Right forelimb (tissue), 1 donor: ENCODE results near the gene ACOT12.
"Not testable (repeated sequence)": the region's sequence is repeated elsewhere in the genome, so short reads cannot be mapped to it uniquely, and the experiment has no call there.

Experiments
- DNase-seq: peaks from one replicate; pipeline ENCODE4 v3.0.0-alpha.2; 2018

The ACOT12 gene

GRCh38 chr5:81393783-81394718 lies at the start of gene ACOT12:
Gene ACOT12 (minus strand): TSS chr5:81394134. CDS start chr5:81394114, 20 bp downstream.
- peak; percentile 55 for DNase-seq

DNA sequence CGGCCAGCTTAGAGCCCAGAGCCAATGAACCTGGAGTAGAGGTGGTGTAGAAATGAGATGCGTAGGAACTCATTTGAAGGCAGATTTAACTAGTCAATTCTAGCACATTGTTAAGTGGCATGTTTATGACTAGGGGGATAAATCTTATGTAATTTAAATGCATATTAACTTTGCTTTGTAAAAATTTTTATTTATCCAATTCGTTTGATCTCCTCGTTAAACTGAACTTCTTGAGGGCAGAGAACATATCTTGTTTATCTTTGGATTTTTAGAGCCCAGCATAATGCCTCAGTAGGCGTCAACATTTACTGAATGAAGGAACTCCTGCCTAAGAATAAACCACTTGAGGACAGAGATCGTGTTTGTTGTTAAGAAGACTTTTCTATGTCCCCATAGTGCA lies 41.1 kb upstream of the ACOT12 start:
- no peak for DNase-seq

DNA sequence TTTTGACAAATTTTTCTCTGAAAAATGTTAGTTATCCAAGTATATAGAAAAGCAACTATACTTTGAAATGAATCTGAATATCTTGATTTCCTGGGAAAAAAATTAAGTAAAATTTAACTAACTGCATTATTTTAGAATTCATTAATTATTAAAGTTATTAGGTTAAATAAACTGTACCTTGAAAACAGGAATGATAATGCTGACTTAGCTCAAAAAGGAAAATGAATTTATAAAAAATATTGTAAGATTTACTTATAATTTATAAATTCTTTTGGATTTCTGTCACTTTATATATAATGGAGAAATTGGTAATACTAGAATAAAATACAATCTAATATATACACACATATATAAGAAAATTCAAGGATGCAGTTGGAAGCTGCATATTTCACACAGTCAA lies 36.1 kb upstream of the ACOT12 start:
- DNase-seq = no peak

DNA sequence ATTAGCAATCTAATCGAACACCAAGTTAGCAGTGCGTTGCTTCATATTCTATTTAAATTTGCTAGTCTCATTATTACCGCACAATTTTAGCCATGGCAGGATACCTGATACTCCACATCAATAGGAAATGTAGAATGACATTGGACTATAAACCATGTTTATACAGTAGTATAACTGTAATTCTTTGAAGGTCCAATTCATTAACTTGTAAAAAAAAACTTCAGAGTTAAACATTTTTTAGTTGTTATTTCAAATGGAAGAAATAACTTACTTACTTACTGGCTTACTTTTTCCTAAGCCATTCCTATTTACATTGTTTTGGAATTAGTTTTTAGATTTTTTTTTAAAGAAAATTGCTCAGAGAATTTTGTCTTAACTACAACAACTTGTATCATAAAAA lies 35.4 kb upstream of the ACOT12 start:
- DNase-seq = no peak

DNA sequence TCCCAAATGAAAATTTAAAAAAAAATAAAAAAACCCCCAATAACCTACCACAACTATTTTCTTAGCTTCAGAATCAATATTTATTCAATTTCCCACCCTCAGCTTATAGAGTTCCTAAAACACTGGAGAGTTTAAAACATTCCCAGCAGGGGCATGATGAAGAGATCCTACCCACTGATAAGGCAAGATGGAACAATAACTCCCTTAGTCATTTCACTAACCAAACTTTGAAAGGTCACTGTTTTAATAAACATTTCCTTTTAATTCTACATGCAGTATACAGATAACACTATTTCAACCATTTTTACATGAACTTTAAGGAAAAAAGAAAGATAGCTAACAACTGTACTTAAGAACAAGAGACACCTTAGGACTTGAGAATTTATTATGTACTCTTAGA lies 34.9 kb upstream of the ACOT12 start:
- DNase-seq = no peak

- DNase-seq = no peak
These were observed 34.5 kb upstream of the ACOT12 start for GRCh38 chr5:81428446-81428845.

GRCh38 chr5:81427566-81427965 lies 33.6 kb upstream of the ACOT12 start:
- DNase-seq = no peak

DNA sequence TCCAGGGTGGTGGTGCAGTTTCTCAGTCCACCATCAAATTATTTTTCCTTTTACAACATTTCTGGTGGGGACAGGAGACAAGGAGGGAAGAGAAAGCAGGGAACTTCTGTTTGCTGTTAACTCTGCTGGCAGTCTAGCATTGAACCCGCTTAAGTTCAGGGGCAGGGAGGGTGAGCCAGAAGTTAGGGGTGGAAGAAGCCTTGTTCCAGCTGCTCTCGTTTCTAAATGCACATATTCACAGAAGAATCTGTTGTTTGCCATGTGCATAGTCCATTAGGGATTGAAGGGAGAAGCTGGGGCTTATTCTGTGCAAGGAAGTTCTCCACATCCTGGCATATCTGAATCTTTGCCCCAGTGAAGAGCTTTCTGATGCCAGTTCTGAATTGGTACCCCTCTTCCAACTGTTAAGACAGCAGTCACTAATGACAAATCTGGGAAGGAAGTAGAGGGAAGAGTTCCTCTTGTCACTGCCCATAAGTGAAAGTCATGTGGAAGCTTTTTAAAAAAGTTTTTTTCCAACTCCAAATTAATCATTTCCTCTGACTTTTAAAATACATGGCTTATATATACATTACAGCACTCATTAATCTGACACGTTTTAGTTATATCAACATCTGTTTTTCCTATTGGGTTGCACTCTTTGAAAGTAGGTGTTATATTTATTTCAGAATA lies 32.6 kb upstream of the ACOT12 start:
- no peak for DNase-seq

GRCh38 chr5:81425569-81425968 lies 31.6 kb upstream of the ACOT12 start:
- DNase-seq = no peak

- DNase-seq = no peak
These were observed 30.8 kb upstream of the ACOT12 start for GRCh38 chr5:81424728-81425127.

DNA sequence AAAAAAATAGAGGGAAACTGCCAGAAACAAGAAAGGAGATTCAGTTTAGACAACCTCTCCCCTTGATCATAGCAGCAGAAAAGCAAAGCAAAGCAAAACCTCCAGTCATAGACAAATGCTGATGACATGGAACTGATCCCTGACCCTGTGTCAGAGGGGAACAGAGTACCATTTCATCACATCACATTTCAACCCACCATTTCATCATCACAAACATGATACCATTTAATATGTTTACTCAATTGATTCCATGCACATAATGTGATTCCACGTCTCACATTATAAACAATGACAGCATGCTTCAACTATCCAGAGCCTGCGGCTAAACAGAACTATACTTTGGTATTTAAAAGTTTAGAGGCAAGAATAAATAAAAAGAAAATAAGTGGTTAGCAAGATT lies 28.7 kb upstream of the ACOT12 start:
- DNase-seq = no peak

DNA sequence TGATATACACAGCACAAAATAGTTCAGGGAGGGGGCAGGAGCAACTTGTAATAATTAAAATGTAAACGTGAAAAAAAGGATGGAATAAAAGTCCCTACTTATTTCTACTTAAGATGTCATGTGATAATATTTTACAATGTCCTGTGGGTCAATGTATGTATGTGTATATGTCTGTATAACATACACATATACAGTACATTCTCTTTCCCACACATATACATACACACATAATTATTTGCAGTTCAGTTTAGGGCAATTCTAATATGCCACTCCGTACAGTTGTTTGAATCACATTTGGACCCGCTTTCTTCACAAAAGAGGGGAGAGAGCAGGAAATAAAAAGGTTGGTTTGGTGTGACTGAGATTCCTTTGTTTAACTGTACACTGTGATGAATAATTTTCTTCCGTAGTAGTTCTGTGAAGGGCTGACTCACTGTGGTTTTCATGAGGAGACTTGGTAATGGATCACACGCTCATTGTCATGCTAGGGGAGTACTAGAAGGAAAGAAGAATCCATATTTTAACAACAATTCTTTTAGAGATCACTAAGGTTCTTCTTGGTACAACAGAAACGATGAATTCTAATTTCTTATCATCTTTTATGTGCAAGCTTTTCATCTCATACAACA lies 26.2 kb upstream of the ACOT12 start:
- no peak for DNase-seq

GRCh38 chr5:81418606-81419005 lies 24.7 kb upstream of the ACOT12 start:
- no peak for DNase-seq

GRCh38 chr5:81417052-81417451 lies 23.1 kb upstream of the ACOT12 start:
- no peak for DNase-seq

DNA sequence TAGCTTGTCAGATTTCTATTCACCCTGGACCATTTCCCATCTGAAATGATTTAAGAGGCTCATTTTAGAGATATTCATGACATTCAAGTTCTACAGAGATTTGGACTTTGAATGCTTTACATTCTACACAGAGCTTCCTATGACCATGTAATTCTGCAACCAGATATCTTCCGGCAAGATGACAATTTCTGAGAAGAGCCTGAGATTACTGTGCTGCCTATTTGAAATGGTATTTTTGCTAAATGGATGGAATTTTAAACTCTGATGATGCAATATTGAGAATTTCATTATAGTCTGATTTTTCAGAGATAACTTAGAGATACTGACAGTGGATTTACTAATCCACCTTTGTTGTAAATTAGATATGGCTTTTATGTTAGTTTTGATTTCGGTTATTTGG lies 16.0 kb upstream of the ACOT12 start:
- no peak for DNase-seq

- no peak for DNase-seq
These were observed 15.4 kb upstream of the ACOT12 start for GRCh38 chr5:81409361-81409760.

GRCh38 chr5:81408496-81408895 lies 14.6 kb upstream of the ACOT12 start:
- no peak for DNase-seq

- DNase-seq = not testable (repeated sequence)
These were observed 13.9 kb upstream of the ACOT12 start for GRCh38 chr5:81407811-81408210.

GRCh38 chr5:81405126-81405891 lies 11.4 kb upstream of the ACOT12 start:
- no peak for DNase-seq

GRCh38 chr5:81402192-81402930 lies 8.4 kb upstream of the ACOT12 start:
- DNase-seq = no peak

DNA sequence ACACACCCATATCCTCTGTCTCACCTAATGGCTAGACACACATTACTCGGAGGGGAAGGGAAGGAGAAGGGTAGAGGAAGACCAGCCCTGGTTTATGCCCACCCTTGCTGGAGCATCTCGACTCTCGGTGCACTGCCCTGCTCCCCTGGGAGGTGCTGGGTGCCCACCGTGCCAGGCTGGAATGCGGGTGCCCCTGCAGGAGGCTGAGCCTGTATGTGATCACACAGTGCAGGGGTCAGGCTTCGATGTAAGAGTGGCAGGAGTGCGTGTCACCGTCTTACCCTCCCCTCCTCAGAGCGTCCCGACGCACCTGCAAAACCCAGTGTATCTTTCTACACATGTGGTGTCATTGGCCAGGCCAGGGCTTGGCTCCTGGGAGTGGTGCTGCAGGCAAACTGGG lies 7.3 kb upstream of the ACOT12 start:
- DNase-seq = no peak

GRCh38 chr5:81400375-81400774 lies 6.4 kb upstream of the ACOT12 start:
- no peak for DNase-seq
